Measurements from ENCODE around the gene DLGAP1.

DNA sequence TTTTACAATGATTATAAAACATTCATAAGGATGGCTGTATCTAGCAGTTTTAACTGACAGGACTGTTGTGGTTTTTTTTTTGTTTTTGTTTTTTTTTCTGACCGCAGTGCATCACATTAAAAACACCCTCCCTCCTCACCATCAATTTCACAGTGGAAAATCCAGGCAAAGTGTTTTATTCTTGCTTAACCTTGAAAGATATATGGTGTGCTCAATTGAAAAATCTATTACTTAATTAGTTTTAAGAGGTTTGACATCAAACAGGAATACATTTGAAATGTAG, 250.7 kb downstream of the DLGAP1 start:
- TF ChIP-seq ZFP30 (CRISPR knock-in tag; IDR thresholded peaks at IDR 0.05) (no peak), ESRRG (CRISPR knock-in tag; IDR thresholded peaks at IDR 0.05) (no peak), ZC3H10 (CRISPR knock-in tag; IDR thresholded peaks at IDR 0.05) (no peak), BACH2 (CRISPR knock-in tag; IDR thresholded peaks at IDR 0.05; ENCODE audit: borderline replicate concordance) (no peak), ARNTL (CRISPR knock-in tag; IDR thresholded peaks at IDR 0.05; ENCODE audit: borderline replicate concordance, low read depth) (no peak), TCF4 (CRISPR knock-in tag; IDR thresholded peaks at IDR 0.05; ENCODE audit: borderline replicate concordance) (no peak)
- TF ChIP-seq, protein P1, sequence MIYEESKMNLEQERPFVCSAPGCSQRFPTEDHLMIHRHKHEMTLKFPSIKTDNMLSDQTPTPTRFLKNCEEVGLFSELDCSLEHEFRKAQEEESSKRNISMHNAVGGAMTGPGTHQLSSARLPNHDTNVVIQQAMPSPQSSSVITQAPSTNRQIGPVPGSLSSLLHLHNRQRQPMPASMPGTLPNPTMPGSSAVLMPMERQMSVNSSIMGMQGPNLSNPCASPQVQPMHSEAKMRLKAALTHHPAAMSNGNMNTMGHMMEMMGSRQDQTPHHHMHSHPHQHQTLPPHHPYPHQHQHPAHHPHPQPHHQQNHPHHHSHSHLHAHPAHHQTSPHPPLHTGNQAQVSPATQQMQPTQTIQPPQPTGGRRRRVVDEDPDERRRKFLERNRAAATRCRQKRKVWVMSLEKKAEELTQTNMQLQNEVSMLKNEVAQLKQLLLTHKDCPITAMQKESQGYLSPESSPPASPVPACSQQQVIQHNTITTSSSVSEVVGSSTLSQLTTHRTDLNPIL (CRISPR knock-in tag; IDR thresholded peaks at IDR 0.05; ENCODE audit: low read depth): no peak
- TF ChIP-seq, protein P2, sequence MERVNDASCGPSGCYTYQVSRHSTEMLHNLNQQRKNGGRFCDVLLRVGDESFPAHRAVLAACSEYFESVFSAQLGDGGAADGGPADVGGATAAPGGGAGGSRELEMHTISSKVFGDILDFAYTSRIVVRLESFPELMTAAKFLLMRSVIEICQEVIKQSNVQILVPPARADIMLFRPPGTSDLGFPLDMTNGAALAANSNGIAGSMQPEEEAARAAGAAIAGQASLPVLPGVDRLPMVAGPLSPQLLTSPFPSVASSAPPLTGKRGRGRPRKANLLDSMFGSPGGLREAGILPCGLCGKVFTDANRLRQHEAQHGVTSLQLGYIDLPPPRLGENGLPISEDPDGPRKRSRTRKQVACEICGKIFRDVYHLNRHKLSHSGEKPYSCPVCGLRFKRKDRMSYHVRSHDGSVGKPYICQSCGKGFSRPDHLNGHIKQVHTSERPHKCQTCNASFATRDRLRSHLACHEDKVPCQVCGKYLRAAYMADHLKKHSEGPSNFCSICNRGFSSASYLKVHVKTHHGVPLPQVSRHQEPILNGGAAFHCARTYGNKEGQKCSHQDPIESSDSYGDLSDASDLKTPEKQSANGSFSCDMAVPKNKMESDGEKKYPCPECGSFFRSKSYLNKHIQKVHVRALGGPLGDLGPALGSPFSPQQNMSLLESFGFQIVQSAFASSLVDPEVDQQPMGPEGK (CRISPR knock-in tag; IDR thresholded peaks at IDR 0.05; ENCODE audit: borderline replicate concordance): no peak
- TF ChIP-seq, protein P3, sequence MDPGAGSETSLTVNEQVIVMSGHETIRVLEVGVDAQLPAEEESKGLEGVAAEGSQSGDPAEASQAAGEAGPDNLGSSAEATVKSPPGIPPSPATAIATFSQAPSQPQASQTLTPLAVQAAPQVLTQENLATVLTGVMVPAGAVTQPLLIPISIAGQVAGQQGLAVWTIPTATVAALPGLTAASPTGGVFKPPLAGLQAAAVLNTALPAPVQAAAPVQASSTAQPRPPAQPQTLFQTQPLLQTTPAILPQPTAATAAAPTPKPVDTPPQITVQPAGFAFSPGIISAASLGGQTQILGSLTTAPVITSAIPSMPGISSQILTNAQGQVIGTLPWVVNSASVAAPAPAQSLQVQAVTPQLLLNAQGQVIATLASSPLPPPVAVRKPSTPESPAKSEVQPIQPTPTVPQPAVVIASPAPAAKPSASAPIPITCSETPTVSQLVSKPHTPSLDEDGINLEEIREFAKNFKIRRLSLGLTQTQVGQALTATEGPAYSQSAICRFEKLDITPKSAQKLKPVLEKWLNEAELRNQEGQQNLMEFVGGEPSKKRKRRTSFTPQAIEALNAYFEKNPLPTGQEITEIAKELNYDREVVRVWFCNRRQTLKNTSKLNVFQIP (CRISPR knock-in tag; IDR thresholded peaks at IDR 0.05; ENCODE audit: borderline replicate concordance, low read depth): no peak

Measured in SK-N-SH treated with all-trans-retinoic acid at 6 μM for 48 hours (cell line).